Hippocampal formation (tissue), 2 donors: Measurements from ENCODE around the gene COL23A1.
"Not testable (repeated sequence)": the region's sequence is repeated elsewhere in the genome, so short reads cannot be mapped to it uniquely, and the experiment has no call there.

Experiments used
- DNase-seq, 2 donors: peaks; one replicate each; lab custom pipeline; 2025; lab: John Stamatoyannopoulos, UW

COL23A1 gene

DNA sequence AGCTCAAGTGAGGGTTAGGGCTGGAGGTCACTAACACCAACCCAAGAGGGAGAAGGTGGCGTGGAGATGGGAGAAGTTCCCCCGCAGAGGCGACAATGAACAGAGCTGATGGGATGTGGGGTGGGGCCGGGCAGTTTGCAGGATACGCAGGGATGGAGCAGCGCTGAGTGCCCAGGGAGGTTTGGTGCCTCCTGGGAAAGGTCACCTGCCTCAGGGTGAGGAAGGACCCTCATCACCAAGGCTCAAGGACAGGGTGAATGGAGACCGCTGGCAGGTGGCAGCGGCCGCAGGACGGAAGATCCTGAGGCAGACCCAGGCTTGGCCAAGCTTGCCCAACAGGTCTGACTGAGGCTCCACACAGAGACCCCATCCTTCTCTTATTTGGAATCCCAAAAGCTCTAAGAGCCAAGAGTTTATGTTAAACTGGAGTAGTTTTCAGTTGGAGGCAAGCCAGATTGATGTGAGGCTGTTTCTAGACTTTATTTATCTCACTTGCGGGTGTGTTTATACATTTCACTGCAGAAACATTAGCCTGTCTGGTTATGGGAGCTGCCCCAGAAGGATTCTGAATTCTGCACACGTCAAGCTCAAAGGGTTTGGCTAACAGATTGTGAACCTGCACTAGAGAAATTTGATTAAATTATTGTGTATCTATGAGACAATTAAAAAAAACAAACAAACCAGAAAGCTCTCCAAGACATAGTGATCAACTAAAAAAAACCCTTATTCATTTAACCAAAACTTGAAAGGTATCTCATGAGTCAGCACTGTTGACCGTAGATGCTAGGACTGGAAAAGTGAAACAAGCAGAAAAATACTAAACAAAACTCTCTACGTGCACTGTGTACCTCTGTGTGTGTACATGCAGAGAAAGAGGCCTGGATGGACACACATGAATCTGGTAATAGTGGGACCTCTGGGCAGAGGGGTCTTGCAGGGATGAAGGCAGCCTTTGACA, 211.4 kb downstream of the COL23A1 start:
- no peak for DNase-seq

DNA sequence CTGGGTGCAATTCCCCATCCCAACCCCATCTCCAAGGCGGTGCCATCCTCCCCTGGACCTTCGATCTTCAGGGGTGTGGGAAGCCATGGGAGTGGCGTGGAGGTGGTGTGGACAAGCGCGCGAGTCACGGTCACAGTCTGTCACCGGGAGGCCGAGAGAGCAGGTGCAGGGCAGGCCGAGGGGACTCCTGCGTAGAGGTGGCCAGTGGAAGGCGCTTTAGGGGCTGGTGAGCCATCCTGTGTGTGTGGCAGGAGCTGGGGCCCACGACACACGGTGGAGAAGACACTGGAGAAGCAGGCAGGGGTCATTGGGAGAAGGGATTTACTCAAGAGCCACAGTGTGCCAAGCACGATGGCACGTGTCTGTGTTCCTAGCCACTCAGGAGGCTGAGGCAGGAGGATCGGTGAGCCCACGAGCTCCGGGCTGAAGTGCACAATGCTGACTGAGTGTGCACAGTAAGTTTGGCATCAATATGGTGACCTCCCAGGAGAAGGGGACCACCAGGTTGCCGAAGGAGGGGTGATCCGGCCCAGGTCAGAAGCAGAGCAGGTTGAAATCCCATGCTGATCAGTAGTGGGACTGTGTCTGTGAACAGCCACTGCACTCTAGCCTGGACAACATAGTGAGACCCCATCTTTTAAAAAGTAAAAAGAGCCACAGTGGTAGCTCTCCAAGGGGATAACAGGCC, 212.5 kb downstream of the COL23A1 start:
- no peak for DNase-seq

DNA sequence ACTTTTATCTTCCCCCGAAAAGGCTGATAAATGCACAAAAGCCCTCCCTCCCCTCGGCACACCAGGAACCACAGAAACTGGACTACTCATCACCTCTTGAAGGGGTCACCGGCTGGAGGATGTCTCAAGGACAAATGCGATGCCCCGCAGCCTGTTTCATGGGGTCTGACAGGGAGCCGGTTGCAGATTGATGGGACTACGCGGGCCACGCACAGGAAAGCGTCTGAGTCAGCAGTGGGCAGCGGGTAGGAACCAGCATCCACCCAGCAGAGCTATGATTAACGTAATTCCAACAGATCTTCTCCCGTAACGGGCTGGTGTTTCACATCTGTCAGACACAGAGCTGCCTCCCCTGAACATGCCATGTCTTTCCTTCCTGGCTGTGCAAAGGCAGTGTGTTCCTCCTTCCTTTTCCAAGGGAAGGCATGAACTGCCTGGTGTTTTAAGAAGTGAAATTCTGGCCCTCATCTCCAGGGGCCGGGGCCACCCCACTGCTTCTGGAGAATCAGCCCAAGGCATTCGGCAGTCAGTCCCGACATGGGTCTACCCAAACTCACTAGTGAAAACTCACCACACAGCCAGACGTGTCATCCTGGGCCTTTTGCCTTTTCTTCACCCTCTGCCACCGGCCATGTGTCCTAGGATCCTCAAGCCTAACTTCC, 213.1 kb downstream of the COL23A1 start:
- no peak for DNase-seq

DNA sequence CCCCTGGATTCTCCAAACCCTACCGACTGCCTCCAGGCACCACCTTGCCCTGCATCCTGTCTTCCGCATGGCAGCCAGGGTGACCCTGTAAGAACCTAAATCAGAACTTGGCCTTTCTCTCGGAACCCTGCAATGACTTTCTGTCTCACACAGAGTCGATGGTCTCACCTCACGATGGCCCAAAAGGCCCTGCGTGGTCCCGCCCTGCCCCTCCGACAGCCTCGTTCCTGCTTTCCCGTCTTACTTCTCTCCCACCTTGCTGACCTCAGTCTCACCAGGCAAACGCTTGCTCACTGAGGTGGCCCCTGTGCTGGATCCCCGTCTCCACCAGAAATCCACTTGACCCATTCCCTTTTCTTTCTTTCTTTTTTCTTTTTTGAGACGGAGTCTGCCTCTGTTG, 214.8 kb downstream of the COL23A1 start:
- DNase-seq = no peak

DNA sequence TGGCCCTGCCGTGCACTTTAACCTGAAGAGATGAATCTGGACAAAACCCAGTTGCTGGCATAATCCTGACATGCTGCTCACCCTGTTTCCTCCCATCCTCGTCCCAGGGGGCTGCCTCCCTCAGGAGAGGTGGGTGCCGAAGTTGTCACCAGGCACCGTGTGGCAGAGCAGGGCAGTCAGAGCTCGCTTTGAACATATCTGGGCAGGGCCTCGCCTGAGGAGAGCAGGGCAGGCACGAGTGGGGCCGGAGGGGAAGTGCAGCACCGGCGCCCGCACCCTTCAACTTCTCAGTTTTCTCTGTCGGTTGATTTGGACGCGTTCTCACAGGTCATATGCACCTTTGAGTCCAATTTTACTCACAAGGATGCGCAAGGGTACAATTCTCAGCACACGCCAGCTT, 216.5 kb downstream of the COL23A1 start:
- no peak for DNase-seq

DNA sequence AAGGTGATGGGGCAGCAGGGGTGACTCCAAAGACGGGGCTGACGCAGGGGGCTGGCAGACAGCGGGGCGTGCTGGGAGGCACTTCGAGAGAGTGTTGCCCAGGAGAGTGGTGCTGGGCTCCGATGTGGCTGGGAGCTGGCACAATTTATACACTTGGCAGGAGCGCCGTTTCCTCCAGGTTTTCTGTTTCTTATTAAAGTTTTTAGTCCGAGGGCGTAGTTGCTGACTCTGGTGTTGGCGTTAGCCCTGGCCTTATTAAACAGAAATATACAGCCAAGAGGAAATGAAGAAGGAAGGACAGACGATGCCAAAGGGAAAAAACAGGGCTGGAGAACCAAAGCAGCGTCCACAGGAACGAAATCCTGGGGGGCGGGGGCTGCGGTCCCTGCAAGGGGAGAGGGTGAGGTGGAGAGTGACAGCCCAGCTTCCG, 218.0 kb downstream of the COL23A1 start:
- peak in 1 of 2 donors; percentile 7 for DNase-seq

DNA sequence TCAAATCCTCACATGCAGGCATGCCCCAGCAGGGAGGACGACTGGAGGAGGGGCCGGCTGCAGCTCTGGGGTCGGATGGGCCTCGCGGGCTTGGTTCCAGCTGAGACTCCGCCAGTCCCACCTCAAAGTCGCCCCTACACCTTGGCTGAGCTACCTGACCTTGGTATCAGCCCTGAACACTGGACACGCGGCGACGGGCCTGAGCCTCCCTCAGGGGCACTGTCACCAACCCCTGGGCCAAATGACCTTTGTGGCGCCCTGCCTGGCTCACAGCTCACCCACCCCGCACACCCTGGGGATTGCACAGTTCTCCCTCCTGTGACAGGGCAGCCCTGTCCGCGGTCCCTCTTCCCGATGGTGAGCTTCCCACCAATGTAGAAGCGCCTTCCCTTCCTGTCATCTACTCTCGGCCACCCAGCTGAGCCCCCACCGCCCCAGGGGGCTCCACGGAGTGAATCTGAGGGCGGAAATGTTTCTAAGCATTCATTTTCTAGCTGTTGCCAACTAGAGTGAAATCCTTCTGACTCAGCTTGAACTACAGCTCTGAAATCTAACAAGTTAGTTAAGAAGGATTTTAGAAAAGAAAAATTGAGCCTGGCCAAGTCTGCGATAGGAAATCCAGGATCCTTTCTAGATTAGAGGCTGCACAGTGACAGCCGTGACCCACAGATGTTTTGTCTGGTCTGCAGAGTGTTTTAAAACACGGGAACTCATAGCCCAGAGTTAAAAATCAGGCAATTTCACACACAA, 218.7 kb downstream of the COL23A1 start:
- no peak for DNase-seq

DNA sequence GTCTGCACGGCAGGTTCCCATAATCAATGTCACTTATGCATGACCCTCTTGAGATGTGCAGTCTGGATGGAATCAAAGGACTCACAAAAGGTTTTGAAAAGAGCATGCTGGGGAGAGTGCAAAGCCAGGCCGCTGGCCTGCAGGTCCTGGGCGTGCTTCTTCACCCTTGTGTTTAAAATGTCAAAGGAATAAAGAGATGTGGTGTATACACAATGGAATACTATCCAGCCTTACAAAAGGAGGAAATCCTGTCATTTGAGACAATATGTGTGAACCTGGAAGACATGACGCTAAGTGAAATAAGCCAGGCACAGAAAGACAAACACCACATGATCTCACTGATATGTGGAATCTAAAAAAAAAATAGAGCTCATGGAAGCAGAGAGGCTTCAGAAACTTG, 220.1 kb downstream of the COL23A1 start:
- no peak for DNase-seq

DNA sequence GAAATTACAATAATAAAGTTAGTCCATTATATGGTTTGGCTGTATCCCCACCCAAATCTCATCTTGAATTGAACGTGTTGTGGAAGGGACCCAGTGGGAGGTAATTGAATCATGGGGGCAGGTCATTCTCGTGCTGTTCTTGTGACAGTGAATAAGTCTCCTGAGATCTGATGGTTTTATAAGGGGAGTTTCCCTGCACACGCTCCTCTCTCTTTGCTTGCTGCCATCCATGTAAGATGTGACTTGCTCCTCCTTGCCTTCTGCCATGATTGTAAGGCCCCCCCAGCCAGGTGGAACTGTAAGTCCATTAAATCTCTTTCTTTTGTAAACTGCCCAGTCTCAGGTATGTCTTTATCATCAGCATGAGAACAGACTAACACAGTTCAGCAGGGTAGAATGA, 220.7 kb downstream of the COL23A1 start:
- not testable (repeated sequence) for DNase-seq

DNA sequence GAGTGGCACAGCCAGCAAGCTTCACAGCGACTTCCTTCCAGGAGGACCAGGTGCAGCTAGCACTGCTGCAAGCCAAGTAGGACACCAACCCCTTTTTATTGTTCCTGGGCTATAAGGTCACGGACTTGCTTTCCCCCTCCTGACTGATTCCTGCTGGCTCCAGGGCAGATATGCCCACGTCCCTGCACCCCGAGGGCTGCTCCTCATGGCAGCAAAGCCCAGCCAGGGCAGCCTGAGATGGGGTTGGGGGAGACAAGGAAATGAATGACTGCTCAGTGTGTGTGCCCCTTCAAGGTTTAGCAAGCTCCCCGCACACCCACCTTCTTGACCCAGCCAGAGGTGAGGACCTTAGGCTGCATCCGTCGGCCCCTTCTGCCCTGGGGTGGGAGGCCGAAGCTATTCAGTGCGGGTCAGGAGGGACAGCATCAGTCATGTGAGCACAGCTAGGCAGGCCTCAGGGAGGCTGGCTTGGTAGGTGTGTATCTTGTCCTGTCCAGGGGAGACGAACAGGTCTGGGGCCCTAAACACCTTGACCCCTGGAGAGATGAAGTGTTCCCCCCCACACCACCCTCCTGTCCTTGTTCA, 221.4 kb downstream of the COL23A1 start:
- DNase-seq = no peak

DNA sequence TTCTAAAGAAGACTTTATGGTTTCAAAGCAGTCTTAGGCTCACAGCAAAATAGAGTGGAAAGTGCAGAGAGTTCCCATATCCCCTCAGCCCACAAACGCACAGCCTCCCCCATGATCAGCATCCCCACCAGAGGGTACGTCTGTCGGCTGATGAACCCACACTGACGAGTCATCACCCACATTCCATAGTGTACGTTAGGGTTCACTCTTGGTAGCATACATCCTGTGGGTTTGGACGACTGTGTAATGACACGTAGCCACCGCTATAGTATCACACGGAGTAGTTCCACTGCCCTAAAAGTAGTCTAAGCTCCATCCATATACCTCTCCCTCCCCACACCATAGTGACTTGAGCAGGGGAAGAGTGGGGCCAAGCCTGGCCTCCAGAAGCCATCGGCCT, 221.9 kb downstream of the COL23A1 start:
- DNase-seq = no peak

DNA sequence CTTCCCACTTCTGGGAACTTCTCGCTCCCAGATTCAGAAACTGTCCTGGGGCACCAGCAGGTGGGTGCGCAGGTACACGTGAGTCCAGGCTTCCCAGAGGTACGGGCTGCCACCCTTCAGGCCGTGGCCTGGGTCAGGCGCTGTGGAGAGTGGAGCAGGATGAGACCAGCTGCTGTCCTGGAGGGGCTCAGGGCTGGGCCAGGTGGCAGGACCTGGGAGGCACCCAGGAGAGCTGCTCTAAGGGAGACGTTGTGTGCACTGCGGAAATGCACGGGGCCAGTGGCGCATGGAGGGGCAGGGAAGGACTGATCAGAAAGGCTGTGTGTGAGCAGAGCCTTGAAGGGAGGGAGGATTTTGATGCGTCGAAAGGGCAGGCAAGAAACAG, 222.5 kb downstream of the COL23A1 start:
- DNase-seq = no peak

DNA sequence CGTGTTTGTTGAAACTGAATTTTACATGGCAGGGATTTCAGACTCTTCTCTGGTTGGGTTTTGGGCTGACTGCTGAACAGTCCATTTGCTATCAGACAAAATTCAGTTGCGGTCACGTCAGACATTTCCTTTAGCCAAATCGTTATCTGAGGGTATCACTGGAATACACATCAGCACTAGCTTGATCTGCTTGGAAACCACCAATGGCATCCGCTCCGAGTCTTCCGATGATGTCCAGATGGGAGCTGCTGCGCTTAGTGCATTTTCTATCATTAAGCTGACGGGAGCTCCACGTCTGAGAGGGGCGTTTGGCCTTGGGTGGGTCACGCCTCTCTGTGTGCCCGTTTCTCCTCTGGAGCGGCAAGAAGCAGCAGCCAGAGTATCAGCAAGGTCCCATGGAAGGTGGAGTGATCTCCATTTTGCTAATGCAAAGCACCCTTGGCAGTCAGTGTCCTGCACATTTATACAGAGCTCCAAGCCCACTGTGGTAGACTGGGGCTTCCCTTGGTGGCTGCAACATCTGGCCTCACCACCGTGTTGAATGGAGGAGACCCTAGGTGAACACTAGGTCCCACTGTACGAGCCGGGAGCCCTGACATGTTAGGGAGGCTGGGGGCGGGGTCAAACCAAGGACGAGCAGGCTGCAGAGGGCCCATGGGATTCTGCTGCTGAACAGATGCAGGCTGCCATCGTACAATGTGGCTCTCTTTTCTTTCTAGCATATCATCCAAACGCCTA, 223.0 kb downstream of the COL23A1 start:
- no peak for DNase-seq

DNA sequence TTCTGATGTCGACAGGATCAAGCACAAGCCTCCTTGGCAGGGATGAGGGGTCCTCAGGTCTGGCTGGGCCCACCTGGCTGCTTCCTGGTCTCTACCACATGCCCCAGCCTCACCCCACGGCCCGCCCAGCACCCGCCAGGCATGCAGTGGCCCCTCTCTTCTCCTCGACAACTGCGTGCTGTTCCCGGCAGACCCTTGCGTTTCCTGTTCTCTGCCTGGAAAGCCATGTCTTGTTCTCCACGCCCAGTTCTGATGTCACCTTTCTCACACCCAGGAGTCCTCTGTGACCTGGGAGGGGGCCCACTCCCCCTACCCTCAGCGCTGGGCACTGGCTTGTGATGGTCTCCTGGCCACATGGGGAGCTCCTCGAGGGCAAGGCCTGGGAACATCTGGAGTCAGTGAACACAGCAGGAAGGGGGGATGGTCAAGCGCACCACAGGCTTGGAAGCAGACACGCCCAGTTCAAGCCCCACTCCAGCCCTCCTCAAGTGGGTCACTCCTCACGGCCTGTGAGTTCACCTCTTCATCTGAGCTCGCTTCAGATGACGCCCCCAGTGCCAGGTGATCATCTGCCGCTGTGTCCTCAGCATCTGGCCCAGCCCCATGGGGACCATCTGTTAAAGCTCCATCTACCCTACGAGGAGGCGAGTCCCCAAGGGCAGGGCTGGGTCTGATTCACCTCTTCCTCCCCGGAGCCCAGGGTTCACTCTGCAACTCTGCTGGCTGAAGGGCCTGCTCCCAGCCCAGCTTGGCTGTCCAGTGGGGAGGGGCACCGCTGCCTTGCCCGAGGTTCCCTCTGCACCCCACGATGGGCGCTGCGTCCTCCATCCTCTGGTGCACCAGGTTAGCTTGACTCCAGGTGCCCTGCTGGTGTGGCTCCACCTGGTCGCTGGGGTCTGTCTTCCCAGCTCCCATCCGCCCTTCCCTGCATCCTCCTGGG, 224.4 kb downstream of the COL23A1 start:
- DNase-seq = no peak

DNA sequence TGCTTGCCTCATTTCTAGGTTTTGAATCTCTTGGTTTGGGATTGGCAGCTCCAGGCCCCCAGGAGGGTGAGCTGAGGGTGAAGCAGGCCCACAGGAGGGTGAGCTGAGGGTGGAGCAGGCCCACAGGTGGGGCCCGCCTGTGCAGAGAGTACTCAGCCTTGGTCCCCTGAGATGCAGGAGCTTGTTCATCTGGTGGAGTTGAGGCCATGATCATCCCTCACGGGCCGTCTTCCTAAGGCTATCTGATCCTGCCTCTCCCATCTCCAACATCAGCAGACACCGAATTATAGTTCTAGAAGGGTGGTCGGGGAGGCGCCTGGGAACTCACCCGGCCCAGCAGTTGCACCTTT, 225.9 kb downstream of the COL23A1 start:
- no peak for DNase-seq

DNA sequence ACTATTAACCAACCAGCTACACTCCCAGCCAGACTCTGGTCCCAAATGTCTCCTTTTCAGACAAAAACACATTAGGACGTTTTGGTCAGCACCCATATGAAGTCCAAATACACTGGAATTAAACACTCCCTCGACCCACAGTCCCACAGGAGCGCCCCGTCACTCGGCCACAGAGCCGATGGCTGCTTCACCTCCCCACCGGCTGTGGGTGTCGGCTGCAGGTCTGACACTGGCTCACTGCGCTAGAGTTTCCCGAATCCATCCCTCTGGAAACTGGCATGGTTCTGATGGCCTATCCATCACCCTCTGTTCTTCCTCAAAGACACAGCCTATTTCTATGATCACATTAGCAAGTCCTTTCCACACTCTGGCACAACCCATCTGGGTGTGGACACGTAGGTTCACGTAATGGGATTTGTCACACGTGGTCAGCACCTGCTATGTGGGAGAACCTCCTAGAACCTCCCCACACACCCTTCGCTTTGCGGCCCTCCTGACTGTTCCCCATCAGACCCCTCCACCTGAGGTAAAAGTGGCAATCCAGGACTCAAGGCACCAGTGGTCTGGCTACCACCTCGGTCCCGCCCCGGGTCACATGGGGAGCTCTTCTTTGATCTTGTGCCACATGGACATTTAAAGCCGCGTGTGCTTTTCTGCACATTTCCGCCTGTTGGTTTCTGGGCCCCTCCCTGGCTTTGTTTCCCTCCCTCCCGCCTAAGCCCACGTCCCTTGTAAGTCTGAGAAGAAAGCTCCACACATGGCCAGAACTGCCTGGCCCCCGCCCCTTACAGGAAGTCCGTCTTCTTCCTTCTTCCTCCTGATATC, 226.5 kb downstream of the COL23A1 start:
- DNase-seq = no peak

DNA sequence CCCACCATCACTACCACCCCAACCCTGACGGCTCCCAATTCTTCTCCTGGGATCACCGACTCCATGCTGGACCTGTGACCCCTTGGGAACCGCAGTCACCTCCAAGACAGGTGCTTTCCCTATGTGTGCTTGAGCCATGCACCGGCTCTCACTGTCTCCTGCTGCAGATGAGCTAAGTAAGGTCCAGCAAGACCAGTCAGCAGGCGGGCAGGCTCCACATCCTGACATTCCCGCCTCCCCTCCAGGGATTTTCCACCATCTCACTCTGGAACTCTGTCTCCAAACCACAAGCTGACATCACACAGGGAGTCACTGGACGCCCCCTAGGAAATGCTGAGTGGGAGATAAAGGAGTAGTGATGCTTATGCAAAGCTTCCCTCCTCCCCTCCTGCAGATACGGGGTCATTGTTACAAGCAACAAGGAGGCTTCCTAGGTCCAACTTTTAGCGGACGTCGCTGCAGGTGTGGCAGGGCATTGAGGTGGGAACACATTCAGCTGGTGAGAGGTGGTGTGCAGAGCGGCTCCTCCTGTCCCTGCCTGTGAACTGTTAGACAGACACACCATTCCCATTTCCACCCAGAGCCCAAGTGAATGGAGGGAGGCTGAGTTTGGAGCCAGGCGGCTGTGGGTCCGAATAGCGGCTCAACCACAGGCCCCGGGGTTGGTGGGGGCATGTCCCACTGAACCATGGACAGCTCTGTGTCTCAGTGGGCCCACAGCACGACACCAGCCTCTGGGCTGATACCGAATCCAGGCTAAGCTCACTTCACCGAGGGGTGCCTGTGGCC, 228.3 kb downstream of the COL23A1 start:
- no peak for DNase-seq

DNA sequence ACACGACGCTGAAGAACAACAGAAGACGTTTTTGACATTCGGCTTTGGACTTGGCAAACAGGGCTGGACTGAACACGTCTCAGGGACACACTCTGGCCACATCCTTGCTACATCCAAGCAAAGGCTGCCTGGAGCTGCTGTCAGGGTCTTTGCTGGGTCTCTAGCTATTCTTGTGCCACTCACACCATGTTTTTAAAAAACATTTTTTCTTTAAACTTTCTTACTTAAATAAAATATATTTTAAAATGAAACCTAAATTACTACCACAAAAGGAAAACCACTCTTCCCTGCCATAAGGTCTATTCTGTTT, 229.3 kb downstream of the COL23A1 start:
- DNase-seq = no peak
